ENCODE results near the gene DNAJC8. TPM values are rescaled to one million over a fixed set of nuclear protein-coding genes. Genes with fewer than 3 reads are reported as not detected.
A peak's percentile ranks its signal among the peaks of the same experiment; 100 is the strongest.

The DNAJC8 gene
- total RNA-seq = 10 to 100 TPM; 68.4 to 90.3 (median 80.5) TPM

- WGBS, 2 donors (ENCODE audit: low coverage in 1 of 2) = 0% methylated on average over 8 to 16 of the region's 40 CpGs
- peak; percentile 66 for ATAC-seq
- Histone ChIP-seq H3K9me3 (no peaks in the 10 kb centered on the region), H3K4me3 (peak within 1 kb of the TSS; percentile 62 to 94), H3K27ac (peak within 1 kb of the TSS; percentile 31 to 90 (median 88)), H3K27me3 (no peaks in the 10 kb centered on the region), H3K4me1 (peaks cover 6 to 64% (median 26%) of the 10 kb centered on the region in 3 donors), H3K36me3 (peaks cover 0 to 28% of the 10 kb centered on the region in 2 donors)
- TF ChIP-seq EP300 (IDR thresholded peaks at IDR 0.05) (no peak), POLR2A (IDR thresholded peaks at IDR 0.05) (peak; percentile 48 to 66), POLR2AphosphoS5 (IDR thresholded peaks at IDR 0.05) (peak; percentile 85)
Observed at GRCh38 chr1:28232558-28233263, at the start of gene DNAJC8. Gene DNAJC8, minus strand, starts transcription at chr1:28233029. Its CDS starts 31 bp downstream, at chr1:28232998.

DNA sequence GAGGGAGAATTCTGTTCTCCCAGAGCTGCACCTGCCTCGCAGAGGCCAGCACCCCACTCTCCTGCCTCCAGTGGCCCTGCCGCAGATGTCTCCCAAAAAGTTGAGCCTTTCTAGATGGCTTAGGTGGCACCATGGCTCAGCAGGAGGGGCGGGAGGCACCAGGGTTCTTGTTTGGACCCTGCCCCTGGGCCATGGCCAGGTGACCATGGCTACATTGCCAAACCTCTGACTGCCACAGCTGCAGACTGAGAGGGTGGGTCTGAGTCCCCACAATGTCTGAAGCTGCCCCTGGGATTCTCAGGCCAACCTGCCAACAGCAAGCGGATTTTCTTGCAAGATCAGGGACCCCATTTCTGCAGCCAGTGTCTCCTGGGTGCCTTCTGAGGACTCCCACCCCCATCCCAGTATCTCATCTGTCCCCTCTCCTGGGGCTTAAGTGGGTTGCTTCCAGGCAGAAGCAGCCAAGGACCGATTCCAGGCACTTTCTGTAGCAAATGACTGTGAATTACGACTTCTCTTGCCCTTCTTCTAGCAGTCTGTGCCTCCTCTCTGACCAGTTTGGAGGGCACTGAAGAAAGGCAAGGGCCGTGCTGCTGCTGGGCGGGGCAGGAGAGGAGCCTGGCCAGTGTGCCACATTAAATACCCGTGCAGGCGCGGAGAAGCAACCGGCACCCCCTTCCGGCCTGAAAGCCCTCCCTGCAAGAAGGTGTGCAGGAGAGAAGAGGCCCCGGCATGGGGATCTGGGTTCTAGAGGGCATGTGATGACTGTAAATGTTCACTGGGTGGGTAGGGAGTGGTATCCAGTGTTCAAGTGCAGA lies 49.0 kb upstream of the DNAJC8 start:
- ATAC-seq = no peak
- no peak overlapping the region for H3K4me3 ChIP-seq
- H3K27ac ChIP-seq = no peak overlapping the region
- no peaks in the 10 kb centered on the region for H3K9me3 ChIP-seq
- peaks cover 0 to 63% of the 10 kb centered on the region in 2 donors for H3K36me3 ChIP-seq
- no peaks in the 10 kb centered on the region for H3K4me1 ChIP-seq
- no peaks in the 10 kb centered on the region for H3K27me3 ChIP-seq
- TF ChIP-seq POLR2A (IDR thresholded peaks at IDR 0.05) (no peak), EP300 (IDR thresholded peaks at IDR 0.05) (no peak), POLR2AphosphoS5 (IDR thresholded peaks at IDR 0.05) (no peak)
- TF ChIP-seq, protein P1, sequence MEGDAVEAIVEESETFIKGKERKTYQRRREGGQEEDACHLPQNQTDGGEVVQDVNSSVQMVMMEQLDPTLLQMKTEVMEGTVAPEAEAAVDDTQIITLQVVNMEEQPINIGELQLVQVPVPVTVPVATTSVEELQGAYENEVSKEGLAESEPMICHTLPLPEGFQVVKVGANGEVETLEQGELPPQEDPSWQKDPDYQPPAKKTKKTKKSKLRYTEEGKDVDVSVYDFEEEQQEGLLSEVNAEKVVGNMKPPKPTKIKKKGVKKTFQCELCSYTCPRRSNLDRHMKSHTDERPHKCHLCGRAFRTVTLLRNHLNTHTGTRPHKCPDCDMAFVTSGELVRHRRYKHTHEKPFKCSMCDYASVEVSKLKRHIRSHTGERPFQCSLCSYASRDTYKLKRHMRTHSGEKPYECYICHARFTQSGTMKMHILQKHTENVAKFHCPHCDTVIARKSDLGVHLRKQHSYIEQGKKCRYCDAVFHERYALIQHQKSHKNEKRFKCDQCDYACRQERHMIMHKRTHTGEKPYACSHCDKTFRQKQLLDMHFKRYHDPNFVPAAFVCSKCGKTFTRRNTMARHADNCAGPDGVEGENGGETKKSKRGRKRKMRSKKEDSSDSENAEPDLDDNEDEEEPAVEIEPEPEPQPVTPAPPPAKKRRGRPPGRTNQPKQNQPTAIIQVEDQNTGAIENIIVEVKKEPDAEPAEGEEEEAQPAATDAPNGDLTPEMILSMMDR (IDR thresholded peaks at IDR 0.05) = no peak
- WGBS, 2 donors (ENCODE audit: low coverage in 1 of 2) = 88 to 93% methylated on average over 1 to 5 of the region's 14 CpGs

- no peak for TF ChIP-seq POLR2AphosphoS5 (IDR thresholded peaks at IDR 0.05)
- no peak for TF ChIP-seq POLR2A (IDR thresholded peaks at IDR 0.05)
- no peaks in the 10 kb centered on the region for H3K9me3 ChIP-seq
- WGBS, 2 donors (ENCODE audit: low coverage in 1 of 2) = 29 to 89% methylated on average over 1 of the region's 5 CpGs
- H3K4me1 ChIP-seq = no peaks in the 10 kb centered on the region
- H3K36me3 ChIP-seq = peaks cover 0 to 71% of the 10 kb centered on the region in 2 donors
- no peaks in the 10 kb centered on the region for H3K27me3 ChIP-seq
- ATAC-seq = peak; percentile 24
- peak overlapping the region in 2 of 4 donors; percentile 0 to 17 for H3K27ac ChIP-seq
- no peak overlapping the region for H3K4me3 ChIP-seq
Observed at GRCh38 chr1:28280977-28281381, 48.1 kb upstream of the DNAJC8 start.

DNA sequence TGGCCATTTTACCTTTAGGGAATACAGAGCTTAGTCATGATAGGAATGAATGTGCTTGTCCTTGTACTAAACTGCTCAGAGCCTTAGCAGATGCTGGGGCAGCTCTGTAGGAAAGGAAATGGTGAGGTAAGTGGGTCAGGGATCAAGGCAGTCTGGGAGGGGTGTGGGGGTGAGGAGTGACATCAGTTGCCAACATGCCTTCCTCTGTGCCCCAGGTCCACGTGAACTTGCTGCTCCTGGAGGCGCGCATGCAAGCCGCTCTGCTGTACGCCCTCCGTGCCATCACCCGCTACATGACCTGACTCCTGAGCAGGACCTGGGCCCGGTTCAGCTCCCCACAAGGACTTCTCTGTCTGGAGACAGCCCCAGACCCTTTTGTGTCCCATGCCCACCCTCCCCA lies 47.7 kb upstream of the DNAJC8 start:
- H3K4me3 ChIP-seq = no peak overlapping the region

DNA sequence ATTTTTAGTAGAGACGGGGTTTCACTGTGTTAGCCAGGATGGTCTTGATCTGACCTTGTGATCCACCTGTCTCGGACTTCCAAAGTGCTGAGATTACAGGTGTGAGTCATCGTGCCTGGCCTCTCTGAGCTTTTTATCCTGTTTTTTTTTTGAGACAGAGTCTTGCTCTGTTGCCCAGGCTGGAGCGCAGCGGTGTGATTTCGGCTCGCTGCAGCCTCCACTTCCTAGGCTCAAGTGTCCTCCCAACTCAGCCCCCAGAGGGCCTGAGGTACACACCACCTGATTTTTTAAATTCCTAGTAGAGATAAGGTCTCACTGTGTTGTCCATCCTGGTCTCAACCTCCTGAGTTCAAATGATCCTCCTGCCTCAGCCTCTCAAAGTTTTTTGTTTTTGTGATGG lies 46.9 kb upstream of the DNAJC8 start:
- H3K36me3 ChIP-seq = peaks cover 0 to 84% of the 10 kb centered on the region in 2 donors
- H3K27ac ChIP-seq = no peak overlapping the region

More for the DNA sequence above, 47.7 kb upstream of the DNAJC8 start:
- Histone ChIP-seq H3K9me3 (no peaks in the 10 kb centered on the region), H3K27ac (peak overlapping the region in 2 of 4 donors; percentile 0 to 17), H3K4me1 (no peaks in the 10 kb centered on the region), H3K27me3 (no peaks in the 10 kb centered on the region), H3K36me3 (peaks cover 0 to 76% of the 10 kb centered on the region in 2 donors)
- TF ChIP-seq, protein P1 (IDR thresholded peaks at IDR 0.05) = no peak
- TF ChIP-seq EP300 (IDR thresholded peaks at IDR 0.05) (no peak), POLR2A (IDR thresholded peaks at IDR 0.05) (no peak), POLR2AphosphoS5 (IDR thresholded peaks at IDR 0.05) (no peak)
- WGBS, 2 donors (ENCODE audit: low coverage in 1 of 2) = 91% methylated on average over 7 of the region's 8 CpGs; no CpG with 5 or more reads in 1 of the 2 donors
- ATAC-seq = peak; percentile 37

More for the DNA sequence above, 46.9 kb upstream of the DNAJC8 start:
- WGBS, 2 donors (ENCODE audit: low coverage in 1 of 2) = 94% methylated on average over 7 of the region's 7 CpGs; no CpG with 5 or more reads in 1 of the 2 donors
- no peak for ATAC-seq
- Histone ChIP-seq H3K27me3 (no peaks in the 10 kb centered on the region), H3K4me3 (no peak overlapping the region), H3K9me3 (no peaks in the 10 kb centered on the region), H3K4me1 (no peaks in the 10 kb centered on the region)
- TF ChIP-seq POLR2AphosphoS5 (IDR thresholded peaks at IDR 0.05) (no peak), EP300 (IDR thresholded peaks at IDR 0.05) (no peak), POLR2A (IDR thresholded peaks at IDR 0.05) (no peak)
- TF ChIP-seq, protein P1 (IDR thresholded peaks at IDR 0.05) = no peak
